Measurements from ENCODE around the gene POPDC2.

GRCh38 chr3:119620899-119621298, 39.5 kb downstream of the POPDC2 start:
- TF ChIP-seq CTCF (IDR thresholded peaks at IDR 0.05; ENCODE audit: insufficient read depth, low read length) (no peak), POLR2AphosphoS5 (IDR thresholded peaks at IDR 0.05; ENCODE audit: low read depth) (no peak), GABPA (IDR thresholded peaks at IDR 0.05; ENCODE audit: low read depth) (no peak), REST (IDR thresholded peaks at IDR 0.05; ENCODE audit: insufficient replicate concordance, low read depth) (no peak)

Data from HL-60 (cell line).